Effector memory CD8-positive, alpha-beta T cell (primary cell): ENCODE measurements around the gene ANKS1B.
A peak's percentile ranks its signal among the peaks of the same experiment; 100 is the strongest.

Source experiments
- ATAC-seq: fragments of 150-1000 bp; cut with Tn5 transposase; replicated peaks from 2 replicates; pipeline ENCODE4 v1.10.0; 2021; ENCODE audit warnings: mild to moderate bottlenecking, moderate library complexity
- DNase-seq, 3 experiments: peaks; one replicate each; pipeline ENCODE4 v3.0.0; 2021
- H3K27ac Mint-ChIP-seq, 2 donors: one replicate each; pipeline ENCODE4 v1.8.0; 2022; ENCODE audit warnings: mild to moderate bottlenecking in 2 of 2, mixed read lengths in 2 of 2, moderate library complexity in 2 of 2
- H3K27me3 Mint-ChIP-seq, 2 donors: one replicate each; pipeline ENCODE4 v1.8.0; 2022; ENCODE audit warnings: mixed read lengths in 2 of 2
- H3K36me3 Mint-ChIP-seq: one replicate; pipeline ENCODE4 v1.8.0; 2022; ENCODE audit warnings: mild to moderate bottlenecking, moderate library complexity, mixed read lengths; ENCODE audit not compliant: insufficient read depth
- H3K4me1 Mint-ChIP-seq, 2 donors: one replicate each; pipeline ENCODE4 v1.8.0; 2022; ENCODE audit warnings: low read depth in 2 of 2, mixed read lengths in 2 of 2
- H3K4me3 Mint-ChIP-seq, 2 donors: one replicate each; pipeline ENCODE4 v1.8.0; 2022; ENCODE audit warnings: mild to moderate bottlenecking in 2 of 2, mixed read lengths in 2 of 2, moderate library complexity in 2 of 2
- H3K9me3 Mint-ChIP-seq, 2 donors: one replicate each; pipeline ENCODE4 v1.8.0; 2022; ENCODE audit warnings: mixed read lengths in 2 of 2

The ANKS1B gene

DNA sequence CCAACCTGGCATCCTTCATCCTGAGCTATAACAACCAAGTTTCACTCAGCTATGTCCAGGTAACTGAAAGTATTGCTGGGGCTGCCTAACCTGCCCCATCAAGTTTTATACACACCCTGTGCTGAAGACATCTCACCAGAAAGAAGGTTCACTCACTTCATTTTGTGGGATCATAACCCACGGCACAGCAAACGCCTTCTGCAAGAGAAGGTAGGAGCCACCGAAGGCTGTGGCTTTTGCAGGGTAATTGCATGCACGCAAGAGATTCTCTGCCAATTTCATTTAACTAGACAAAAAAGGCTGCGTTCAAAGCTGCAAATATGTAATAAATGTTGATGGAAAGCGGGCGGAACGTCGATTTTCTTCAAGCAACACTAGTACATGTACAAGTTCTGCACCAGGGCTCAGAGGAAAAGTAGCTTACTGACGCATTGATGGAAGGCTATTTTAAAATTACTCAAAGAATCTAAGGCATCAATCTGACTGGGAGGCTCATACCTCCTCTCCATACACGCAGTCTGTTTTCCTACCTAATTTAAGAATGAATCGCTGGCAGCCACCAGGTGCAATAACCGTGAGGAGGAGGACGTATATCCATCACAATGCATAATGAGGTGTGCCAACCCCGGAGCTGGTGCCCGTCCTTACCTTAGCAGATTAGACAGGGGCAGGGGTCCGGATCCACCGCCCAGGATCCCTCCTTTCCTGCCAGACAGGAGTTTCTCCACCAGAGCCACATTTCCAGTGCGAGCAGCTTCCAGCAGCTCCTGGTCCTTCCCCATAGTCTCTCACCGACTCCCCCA is 1.1 kb downstream of the ANKS1B start:
- ATAC-seq, result no peak
- Mint-ChIP-seq H3K4me1 (peaks cover 0 to 4% of the 10 kb centered on the region in 2 donors), H3K4me3 (peak overlapping the region; percentile 31 to 44), H3K9me3 (no peaks in the 10 kb centered on the region), H3K27ac (no peak overlapping the region), H3K27me3 (peaks cover 37 to 54% of the 10 kb centered on the region in 2 donors), H3K36me3 (no peaks in the 10 kb centered on the region)
- DNase-seq, result no peak

DNA sequence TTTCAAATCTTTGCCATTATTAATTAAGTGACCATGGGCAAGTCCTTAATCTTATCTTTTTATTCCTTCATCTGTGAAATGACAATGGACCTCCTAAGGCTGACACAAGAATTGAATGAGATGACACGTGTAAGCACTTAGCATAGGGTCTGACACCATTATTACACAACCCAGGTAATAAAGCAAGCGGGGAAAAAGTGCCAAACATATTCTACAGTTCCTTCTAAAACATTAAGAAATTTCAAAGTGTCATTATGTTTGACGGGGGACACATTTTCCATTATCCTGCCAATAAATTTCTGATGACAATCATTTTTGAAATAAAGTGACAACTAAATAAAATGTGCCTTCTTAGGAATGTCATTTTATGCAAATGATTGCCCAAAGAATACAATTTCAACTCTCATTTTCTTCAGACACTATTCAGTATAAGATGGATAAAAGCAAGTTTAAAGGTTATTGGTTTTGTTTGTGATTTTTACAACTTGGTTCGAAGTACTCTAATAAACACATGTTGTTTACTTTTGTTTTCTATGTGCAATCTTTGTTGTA is 3.0 kb downstream of the ANKS1B start:
- H3K27me3 Mint-ChIP-seq, result peaks cover 41 to 57% of the 10 kb centered on the region in 2 donors
- no peak overlapping the region for H3K27ac Mint-ChIP-seq
- no peaks in the 10 kb centered on the region for H3K9me3 Mint-ChIP-seq
- DNase-seq (no peak), ATAC-seq (no peak)
- H3K4me3 Mint-ChIP-seq, result no peak overlapping the region
- H3K36me3 Mint-ChIP-seq, result no peaks in the 10 kb centered on the region
- H3K4me1 Mint-ChIP-seq, result peaks cover 0 to 4% of the 10 kb centered on the region in 2 donors

DNA sequence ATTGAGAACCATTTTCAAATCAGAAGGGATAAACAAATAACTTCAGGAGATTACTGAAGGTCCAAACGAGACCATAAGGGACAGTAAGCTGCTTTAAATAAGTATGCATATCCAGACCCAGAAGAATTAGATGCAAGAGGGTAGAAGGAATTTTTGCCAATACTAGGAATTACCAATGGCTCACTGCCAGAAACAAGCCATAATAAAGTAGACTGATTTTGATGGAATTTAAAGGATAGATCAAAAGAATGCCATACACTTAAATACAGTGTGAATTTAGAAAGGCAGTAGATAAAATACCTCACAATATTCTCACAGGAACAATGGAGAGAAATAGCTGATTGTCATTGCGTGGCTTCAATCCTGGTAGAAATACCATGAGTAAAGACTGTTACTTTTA is 5.3 kb downstream of the ANKS1B start:
- DNase-seq (no peak), ATAC-seq (no peak)
- H3K9me3 Mint-ChIP-seq, result no peaks in the 10 kb centered on the region
- peaks cover 0 to 4% of the 10 kb centered on the region in 2 donors for H3K4me1 Mint-ChIP-seq
- no peaks in the 10 kb centered on the region for H3K36me3 Mint-ChIP-seq
- H3K27me3 Mint-ChIP-seq, result peaks cover 25 to 42% of the 10 kb centered on the region in 2 donors
- no peak overlapping the region for H3K4me3 Mint-ChIP-seq
- no peak overlapping the region for H3K27ac Mint-ChIP-seq

DNA sequence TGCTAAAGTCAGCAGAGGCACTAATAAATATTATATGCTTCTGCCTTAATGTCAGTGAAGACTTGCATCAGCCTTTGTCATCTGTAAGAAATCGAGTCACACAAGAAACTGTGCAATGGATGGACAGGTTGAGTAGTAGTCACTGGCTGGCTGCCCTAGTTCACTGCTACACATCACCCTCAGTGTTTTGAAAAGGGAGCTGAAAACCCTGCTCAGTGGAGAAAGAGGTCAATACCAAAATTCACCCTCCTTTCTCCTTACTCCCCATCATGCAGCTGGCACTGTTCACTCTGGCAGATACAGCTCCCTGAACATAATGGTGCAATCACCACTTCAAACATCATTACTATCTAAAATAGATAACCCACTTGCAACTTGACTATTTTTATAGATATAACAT is 6.6 kb downstream of the ANKS1B start:
- no peak overlapping the region for H3K4me3 Mint-ChIP-seq
- DNase-seq (no peak), ATAC-seq (no peak)
- peaks cover 13 to 29% of the 10 kb centered on the region in 2 donors for H3K27me3 Mint-ChIP-seq
- H3K36me3 Mint-ChIP-seq, result no peaks in the 10 kb centered on the region
- H3K4me1 Mint-ChIP-seq, result no peaks in the 10 kb centered on the region
- no peaks in the 10 kb centered on the region for H3K9me3 Mint-ChIP-seq
- H3K27ac Mint-ChIP-seq, result no peak overlapping the region

DNA sequence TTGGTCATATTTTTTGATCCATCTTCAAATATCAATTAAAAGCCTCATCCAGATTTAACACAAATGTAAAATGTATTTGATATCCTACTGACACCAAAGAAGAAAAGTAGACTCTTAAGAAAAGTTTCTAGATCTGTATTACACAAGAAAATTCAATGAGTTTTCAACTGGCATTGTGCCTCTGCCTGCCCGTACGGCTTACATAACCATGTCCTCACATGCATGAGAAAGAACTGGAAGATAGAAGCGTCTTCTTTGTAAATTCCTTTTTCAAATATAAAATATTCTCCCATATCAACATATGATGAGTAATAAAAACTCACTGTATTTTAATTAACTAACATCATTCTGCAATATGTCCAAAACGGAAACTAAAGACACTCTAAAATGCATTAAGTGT is 7.2 kb downstream of the ANKS1B start:
- Mint-ChIP-seq H3K4me3 (no peak overlapping the region), H3K9me3 (no peaks in the 10 kb centered on the region), H3K27ac (no peak overlapping the region)

DNA sequence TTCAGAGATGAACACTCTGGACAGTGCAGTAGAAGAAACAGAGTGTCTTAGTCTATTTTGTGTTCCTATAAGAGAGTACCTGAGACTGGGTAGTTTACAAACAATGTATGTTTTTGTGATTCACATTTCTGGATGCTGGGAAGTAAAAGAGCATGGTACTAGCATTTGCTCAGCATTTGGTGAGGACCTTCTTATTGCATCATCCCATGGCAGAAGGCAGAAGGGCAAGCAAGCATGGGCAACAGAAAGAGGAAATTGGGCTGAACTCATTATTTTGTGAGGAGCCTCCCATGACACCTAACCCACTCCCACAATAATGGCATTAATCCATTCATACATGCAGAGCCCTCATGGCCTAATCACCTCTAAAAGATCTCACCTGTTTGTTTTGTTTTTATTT is 8.0 kb downstream of the ANKS1B start:
- Mint-ChIP-seq H3K4me3 (no peak overlapping the region), H3K9me3 (no peaks in the 10 kb centered on the region), H3K4me1 (no peaks in the 10 kb centered on the region), H3K36me3 (no peaks in the 10 kb centered on the region), H3K27me3 (peaks cover 5 to 23% of the 10 kb centered on the region in 2 donors), H3K27ac (no peak overlapping the region)
- DNase-seq, result no peak
- no peak for ATAC-seq

More for the DNA sequence above, 7.2 kb downstream of the ANKS1B start:
- no peak for DNase-seq
- no peaks in the 10 kb centered on the region for H3K36me3 Mint-ChIP-seq
- H3K27me3 Mint-ChIP-seq, result peaks cover 7 to 23% of the 10 kb centered on the region in 2 donors
- no peak for ATAC-seq
- no peaks in the 10 kb centered on the region for H3K4me1 Mint-ChIP-seq

DNA sequence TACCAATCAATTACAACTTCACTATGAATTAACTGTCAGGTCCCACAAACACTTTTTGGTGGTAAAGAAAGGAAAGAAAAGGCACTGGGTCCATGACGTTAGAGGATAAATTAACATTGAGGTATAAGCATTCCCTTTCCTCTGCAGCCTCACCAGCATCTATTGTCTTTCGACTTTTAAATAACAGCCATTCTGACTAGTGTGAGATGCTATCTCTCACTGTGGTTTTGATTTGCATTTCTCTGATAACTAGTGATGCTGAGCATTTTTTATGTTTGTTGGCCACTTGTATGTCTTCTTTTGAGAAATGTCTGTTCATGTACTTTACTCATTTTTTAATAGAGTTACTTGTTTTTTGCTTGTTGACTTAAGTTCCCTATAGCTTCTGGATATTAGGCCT is 9.4 kb downstream of the ANKS1B start:
- DNase-seq (no peak), ATAC-seq (no peak)
- peaks cover 5 to 23% of the 10 kb centered on the region in 2 donors for H3K27me3 Mint-ChIP-seq
- H3K9me3 Mint-ChIP-seq, result no peaks in the 10 kb centered on the region
- no peaks in the 10 kb centered on the region for H3K36me3 Mint-ChIP-seq
- H3K27ac Mint-ChIP-seq, result no peak overlapping the region
- no peaks in the 10 kb centered on the region for H3K4me1 Mint-ChIP-seq
- no peak overlapping the region for H3K4me3 Mint-ChIP-seq

DNA sequence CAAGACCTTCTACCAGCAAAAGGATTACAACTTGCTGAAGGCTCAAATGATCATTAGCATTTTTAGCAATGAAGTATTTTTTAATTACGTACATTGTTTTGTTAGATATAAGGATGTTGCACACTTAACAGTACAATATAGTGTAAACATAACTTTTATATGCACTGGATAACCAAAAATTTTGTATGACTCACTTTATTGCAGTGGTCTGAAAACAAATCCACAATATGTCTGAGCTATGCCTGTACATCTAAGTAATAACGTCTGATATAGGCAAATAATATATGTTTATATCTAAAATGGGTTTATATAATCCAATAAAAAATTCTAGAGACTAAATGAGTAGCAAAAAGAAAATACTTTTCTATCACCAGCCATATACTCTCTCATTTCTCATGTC is 10.6 kb downstream of the ANKS1B start:
- ATAC-seq, result no peak
- H3K27me3 Mint-ChIP-seq, result peaks cover 5 to 14% of the 10 kb centered on the region in 2 donors
- no peaks in the 10 kb centered on the region for H3K36me3 Mint-ChIP-seq
- no peaks in the 10 kb centered on the region for H3K9me3 Mint-ChIP-seq
- DNase-seq, result no peak
- H3K27ac Mint-ChIP-seq, result no peak overlapping the region
- H3K4me3 Mint-ChIP-seq, result no peak overlapping the region
- H3K4me1 Mint-ChIP-seq, result no peaks in the 10 kb centered on the region

DNA sequence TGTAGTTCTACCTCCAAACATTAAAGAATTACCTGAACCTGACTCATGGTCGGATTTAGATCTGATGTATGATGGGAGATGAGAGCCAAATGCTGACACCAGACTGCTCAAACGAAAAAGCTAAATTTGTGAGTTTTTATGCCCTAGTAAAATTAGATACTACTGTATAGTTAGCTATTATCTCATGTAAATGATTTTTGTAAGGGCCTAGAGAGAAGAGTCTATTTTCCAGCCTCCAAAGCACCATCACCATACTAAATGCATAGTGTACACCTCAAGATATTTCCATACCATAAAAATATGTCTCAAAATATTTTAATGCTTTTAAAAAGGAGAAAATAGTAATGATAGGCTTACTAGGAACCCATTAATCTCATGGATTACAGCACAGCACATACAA is 18.3 kb downstream of the ANKS1B start:
- Mint-ChIP-seq H3K4me1 (no peaks in the 10 kb centered on the region), H3K4me3 (no peak overlapping the region), H3K27me3 (no peaks in the 10 kb centered on the region), H3K9me3 (no peaks in the 10 kb centered on the region), H3K36me3 (no peaks in the 10 kb centered on the region), H3K27ac (no peak overlapping the region)
- DNase-seq, result no peak
- no peak for ATAC-seq

DNA sequence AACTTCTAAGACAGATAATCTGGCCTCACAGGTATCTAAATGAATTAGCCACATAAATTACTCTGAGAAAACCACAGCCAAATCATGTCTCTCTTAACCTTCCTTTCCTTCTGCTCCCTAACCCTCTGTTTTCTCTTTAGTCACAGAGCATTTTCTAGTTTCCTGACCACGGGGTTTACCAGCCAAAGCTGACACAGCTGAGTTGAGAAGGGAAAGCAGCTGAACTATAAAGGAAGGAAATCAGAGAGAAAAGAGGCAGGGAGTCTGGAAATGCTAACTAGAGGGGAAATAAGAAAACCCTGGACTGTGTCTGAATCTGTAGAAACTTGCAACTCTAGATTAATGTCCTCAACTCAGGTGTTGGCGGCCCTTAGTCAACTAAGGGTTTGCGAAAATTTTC is 24.4 kb downstream of the ANKS1B start:
- H3K9me3 Mint-ChIP-seq, result no peaks in the 10 kb centered on the region
- no peaks in the 10 kb centered on the region for H3K36me3 Mint-ChIP-seq
- no peak overlapping the region for H3K4me3 Mint-ChIP-seq
- no peak for DNase-seq
- H3K27me3 Mint-ChIP-seq, result no peaks in the 10 kb centered on the region
- no peaks in the 10 kb centered on the region for H3K4me1 Mint-ChIP-seq
- no peak overlapping the region for H3K27ac Mint-ChIP-seq
- no peak for ATAC-seq

DNA sequence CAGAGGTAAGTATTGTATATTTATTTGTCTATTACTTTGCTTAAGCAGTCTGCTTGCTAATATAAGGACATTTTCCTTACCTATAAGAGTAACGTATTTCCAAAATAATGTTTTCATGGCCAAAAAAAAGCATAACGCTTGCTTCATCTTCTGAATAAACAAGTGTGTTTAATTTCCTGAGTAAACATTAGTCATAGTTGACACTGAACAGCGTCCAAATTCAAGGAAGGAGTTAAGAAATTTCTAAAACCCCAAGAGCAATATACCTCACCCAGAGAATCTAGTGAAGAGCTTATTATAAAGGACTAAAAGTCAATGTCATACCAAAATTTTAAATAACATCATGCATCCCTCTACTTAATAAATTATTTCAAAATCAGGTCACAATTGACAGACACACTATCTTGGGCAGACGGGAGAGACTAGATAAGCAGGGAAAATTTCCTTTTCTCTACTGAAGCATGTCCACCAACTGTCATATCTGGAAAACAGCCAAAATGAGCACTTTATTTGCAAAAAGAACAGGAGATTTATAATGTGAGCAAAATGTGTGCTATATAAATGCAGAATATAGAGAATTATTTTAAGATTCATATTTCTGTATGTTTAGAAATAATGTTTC is 25.1 kb downstream of the ANKS1B start:
- H3K4me3 Mint-ChIP-seq, result no peak overlapping the region
- no peaks in the 10 kb centered on the region for H3K9me3 Mint-ChIP-seq

DNA sequence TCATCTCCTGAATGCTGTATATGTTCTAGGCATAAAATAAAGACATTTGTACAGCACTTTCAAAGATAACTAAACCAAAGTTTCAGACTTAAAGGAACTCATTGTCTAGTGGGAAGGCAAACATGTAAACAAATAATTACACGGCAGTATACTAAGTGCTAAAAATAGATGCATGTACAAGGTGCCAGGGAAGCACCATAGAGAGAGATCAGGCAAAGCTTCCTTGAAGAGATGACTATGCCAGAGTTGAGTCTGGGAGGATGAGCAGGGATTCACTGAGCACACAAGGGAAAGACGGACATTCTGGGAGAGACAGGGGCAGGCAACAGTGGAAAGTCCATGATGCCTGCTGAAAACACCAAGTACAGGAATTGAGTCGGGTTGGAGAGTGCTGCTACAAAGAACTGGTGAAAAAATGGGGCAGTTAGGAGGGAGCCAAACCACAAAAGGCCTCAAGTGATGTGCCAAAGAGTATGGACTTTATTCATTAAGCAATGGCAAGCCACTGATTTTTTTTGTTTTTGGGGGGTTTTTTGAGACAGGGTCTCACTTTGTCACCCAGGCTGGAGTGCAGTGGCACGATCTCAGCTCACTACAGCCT is 26.8 kb downstream of the ANKS1B start:
- Mint-ChIP-seq H3K4me3 (no peak overlapping the region), H3K9me3 (no peaks in the 10 kb centered on the region), H3K27me3 (no peaks in the 10 kb centered on the region), H3K36me3 (no peaks in the 10 kb centered on the region), H3K4me1 (no peaks in the 10 kb centered on the region), H3K27ac (no peak overlapping the region)
- no peak for DNase-seq
- ATAC-seq, result no peak

More for the DNA sequence above, 25.1 kb downstream of the ANKS1B start:
- H3K27ac Mint-ChIP-seq, result no peak overlapping the region
- H3K4me1 Mint-ChIP-seq, result no peaks in the 10 kb centered on the region
- H3K36me3 Mint-ChIP-seq, result no peaks in the 10 kb centered on the region
- H3K27me3 Mint-ChIP-seq, result no peaks in the 10 kb centered on the region
- DNase-seq (no peak), ATAC-seq (no peak)

DNA sequence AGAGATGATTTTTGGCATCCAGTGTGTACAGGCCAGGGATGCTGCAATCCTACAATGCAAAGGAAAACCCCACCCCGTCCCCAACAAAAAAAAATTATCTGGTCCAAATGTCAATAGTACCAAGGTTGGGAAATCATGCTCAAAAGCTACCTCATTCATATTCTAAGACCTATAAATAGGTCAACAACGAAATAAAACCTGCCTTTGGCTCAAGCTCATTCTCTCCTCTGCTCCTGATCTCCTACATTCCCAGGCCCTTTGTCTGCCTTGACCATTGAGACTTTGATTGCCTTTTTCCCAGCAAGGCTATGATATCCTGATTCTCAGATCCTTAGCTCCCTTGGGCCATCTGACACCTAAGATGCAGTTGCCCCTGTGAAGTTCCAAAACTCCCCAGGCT is 30.0 kb downstream of the ANKS1B start:
- Mint-ChIP-seq H3K4me3 (no peak overlapping the region), H3K4me1 (no peaks in the 10 kb centered on the region), H3K27me3 (no peaks in the 10 kb centered on the region), H3K27ac (no peak overlapping the region), H3K9me3 (peaks cover 0 to 1% of the 10 kb centered on the region in 2 donors), H3K36me3 (no peaks in the 10 kb centered on the region)
- ATAC-seq, result no peak
- DNase-seq, result no peak

DNA sequence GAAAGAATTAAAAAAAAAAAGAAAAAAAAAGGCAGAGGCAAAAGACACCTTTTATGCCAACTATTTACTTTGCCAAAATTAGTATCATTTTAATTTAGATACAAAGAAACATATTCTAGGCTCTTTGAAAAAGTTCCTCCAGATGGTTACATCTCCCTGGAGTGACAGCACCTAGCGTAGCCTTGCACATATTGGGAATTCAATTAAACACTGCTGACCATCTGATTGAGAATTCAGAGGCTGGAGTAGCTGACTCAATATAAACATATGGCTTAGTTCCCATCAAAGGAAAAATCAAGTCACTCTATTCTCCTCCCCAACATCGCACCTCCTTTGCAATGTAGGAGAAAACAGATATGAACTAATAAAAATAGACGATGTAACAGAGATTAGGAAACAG is 36.4 kb downstream of the ANKS1B start:
- Mint-ChIP-seq H3K4me3 (no peak overlapping the region), H3K36me3 (no peaks in the 10 kb centered on the region), H3K9me3 (peaks cover 0 to 1% of the 10 kb centered on the region in 2 donors), H3K4me1 (no peaks in the 10 kb centered on the region), H3K27ac (no peak overlapping the region), H3K27me3 (peaks cover 0 to 15% of the 10 kb centered on the region in 2 donors)
- ATAC-seq (no peak), DNase-seq (no peak)
